Measurements from ENCODE around the gene SLF2.

SLF2 gene

GRCh38 chr10:100995181-100995580 lies 82.4 kb downstream of the SLF2 start:
- Mint-ChIP-seq H3K9me3 (no peaks in the 10 kb centered on the region), H3K27me3 (ENCODE audit: low read depth) (no peaks in the 10 kb centered on the region), H3K4me1 (peaks cover 35% of the 10 kb centered on the region), H3K36me3 (ENCODE audit: low read depth) (peaks cover 23% of the 10 kb centered on the region), H3K4me3 (peak overlapping the region; percentile 82 to 96 (median 85)), H3K27ac (peak overlapping the region; percentile 84 to 99 (median 98))
- TF ChIP-seq CTCF (IDR thresholded peaks at IDR 0.05; ENCODE audit: unreplicated experiment in 3 of 3): no peak

- Mint-ChIP-seq H3K27ac (peak overlapping the region; percentile 88 to 99 (median 98)), H3K4me3 (peak overlapping the region; percentile 85 to 96 (median 95)), H3K36me3 (ENCODE audit: low read depth) (peaks cover 9% of the 10 kb centered on the region), H3K27me3 (ENCODE audit: low read depth) (no peaks in the 10 kb centered on the region), H3K9me3 (no peaks in the 10 kb centered on the region), H3K4me1 (peaks cover 37% of the 10 kb centered on the region)
- no peak for TF ChIP-seq CTCF (IDR thresholded peaks at IDR 0.05; ENCODE audit: unreplicated experiment in 3 of 3)
Measured at GRCh38 chr10:100996678-100997359, 84.1 kb downstream of the SLF2 start.

- Mint-ChIP-seq H3K27ac (peak overlapping the region; percentile 98 to 99 (median 99)), H3K36me3 (ENCODE audit: low read depth) (peaks cover 9% of the 10 kb centered on the region), H3K27me3 (ENCODE audit: low read depth) (no peaks in the 10 kb centered on the region), H3K4me1 (peaks cover 37% of the 10 kb centered on the region), H3K4me3 (peak overlapping the region; percentile 85 to 96 (median 95)), H3K9me3 (no peaks in the 10 kb centered on the region)
- peak; percentile 80 to 92 (median 90) for TF ChIP-seq CTCF (IDR thresholded peaks at IDR 0.05; ENCODE audit: unreplicated experiment in 3 of 3)
Measured at GRCh38 chr10:100997360-100998182, 84.8 kb downstream of the SLF2 start.

GRCh38 chr10:100998183-100998990 lies 85.6 kb downstream of the SLF2 start:
- no peaks in the 10 kb centered on the region for H3K9me3 Mint-ChIP-seq
- peaks cover 9% of the 10 kb centered on the region for H3K36me3 Mint-ChIP-seq (ENCODE audit: low read depth)

More at GRCh38 chr10:100998183-100998990, 85.6 kb downstream of the SLF2 start:
- H3K4me3 Mint-ChIP-seq: peak overlapping the region; percentile 85 to 96 (median 95)
- peaks cover 44% of the 10 kb centered on the region for H3K4me1 Mint-ChIP-seq
- H3K27ac Mint-ChIP-seq: peak overlapping the region; percentile 98 to 99 (median 99)
- TF ChIP-seq CTCF (IDR thresholded peaks at IDR 0.05; ENCODE audit: unreplicated experiment in 3 of 3): no peak
- H3K27me3 Mint-ChIP-seq (ENCODE audit: low read depth): no peaks in the 10 kb centered on the region
